Astrocyte of the spinal cord (primary cell): ENCODE results near the gene MAST4.

ENCODE experiments used
- DNase-seq: peaks from one replicate; pipeline ENCODE4 v3.0.0; 2011; ENCODE audit warnings: low read depth, low spot score
- H3K4me3 ChIP-seq: 2 replicates; pipeline ENCODE4 v1.5.1; 2011; ENCODE audit warnings: low read depth, mild to moderate bottlenecking, low read length, moderate library complexity
- CTCF ChIP-seq: IDR thresholded peaks from 2 replicates; pipeline ENCODE4 v1.5.1; 2012; ENCODE audit warnings: low read depth, mild to moderate bottlenecking, low read length, inconsistent platforms
- in situ Hi-C: cut with HindIII; loops from 2 replicates; pipeline ENCODE4 v1.10.0; 2017; ENCODE audit warnings: low sequenced_read_pairs

The MAST4 gene

DNA sequence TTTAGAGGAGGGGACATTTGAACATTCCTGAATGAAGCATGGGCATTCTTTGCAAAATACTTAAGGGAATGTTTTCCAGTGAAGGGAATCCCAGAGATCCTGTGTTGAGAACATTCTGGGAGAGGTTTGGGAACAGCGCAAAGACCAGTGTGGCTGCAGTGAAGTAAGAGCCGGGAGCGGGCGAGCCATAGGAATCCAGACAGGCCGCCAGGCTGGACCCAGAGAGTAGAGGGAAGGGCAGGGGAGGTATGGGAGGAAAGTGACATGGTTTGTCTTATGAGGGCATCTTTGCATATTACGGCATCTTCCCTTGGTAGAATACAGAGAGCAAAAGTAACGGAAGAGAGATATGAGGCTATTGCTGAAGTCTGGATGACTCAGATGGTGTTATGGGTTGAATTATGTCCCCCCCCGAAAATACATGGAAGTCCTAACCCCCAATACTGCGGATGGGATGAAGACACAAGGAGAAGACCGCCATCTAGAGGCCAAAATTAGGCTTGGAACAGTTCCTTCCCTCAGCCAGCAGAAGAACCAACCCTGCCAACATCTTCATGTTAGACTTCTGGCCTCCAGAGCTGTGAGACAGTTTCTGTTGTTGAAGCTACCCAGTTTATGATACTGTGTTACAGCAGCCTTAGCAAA is 268.2 kb downstream of the MAST4 start:
- TF ChIP-seq CTCF = peak; percentile 65
- in situ Hi-C loops = no loop called here
- peak; percentile 46 for DNase-seq
- H3K4me3 ChIP-seq = no peak overlapping the region

DNA sequence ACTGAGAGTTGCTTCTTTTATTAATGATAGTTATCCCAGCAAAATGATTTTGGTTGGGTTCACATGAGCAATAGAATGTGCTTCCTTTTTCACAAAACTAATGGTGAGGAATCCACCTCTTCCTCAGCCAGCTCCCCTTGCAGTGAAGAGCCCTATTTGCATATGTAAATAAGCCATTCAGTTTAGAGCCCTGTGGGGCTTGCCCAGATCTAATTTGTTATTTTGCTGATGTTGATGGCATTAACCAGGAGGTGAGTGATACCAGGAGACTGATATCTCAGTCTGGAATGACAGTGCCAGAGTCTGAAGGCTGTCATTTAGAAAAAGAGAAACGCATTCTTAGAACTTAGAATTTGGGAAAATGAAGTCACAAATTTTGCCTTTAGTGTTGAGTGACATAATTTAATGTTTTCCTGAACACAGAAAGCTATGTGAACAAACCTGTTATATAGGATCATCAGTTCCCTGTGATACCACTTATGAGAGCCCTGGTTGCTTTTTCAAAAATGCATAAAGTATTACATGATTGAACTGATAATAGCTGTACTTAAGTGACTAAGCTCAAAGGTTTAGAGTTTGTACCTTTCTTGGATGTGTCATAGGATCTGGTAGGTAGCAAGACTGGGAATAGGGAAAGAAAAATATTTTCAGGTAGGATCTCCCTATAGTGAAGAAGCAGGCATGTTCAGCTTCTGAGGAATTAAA is 271.6 kb downstream of the MAST4 start:
- TF ChIP-seq CTCF = no peak

DNA sequence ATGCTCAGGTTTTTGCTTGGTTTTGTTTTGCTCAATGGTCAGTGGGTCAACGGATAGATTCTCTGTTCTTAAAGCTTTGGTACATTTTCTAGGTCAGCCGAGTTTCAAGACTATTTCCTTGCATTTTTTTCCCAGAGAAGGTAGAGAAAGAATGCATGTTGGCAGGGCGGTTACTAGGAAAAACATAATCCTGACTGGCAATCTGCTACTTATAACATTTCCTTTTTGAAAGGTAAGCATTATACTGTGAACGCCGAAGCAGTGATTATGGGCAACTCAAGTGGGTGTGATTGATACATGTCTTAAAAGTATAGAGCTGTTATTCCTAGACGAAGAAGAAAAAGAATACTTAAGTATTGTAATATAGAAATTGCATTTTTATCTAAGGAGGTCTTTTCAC is 273.2 kb downstream of the MAST4 start:
- no peak for DNase-seq
- in situ Hi-C loops = no loop called here
- no peak overlapping the region for H3K4me3 ChIP-seq
- TF ChIP-seq CTCF = no peak

More for the DNA sequence above, 271.6 kb downstream of the MAST4 start:
- no peak for DNase-seq
- H3K4me3 ChIP-seq = no peak overlapping the region
- in situ Hi-C loops = no loop called here

GRCh38 chr5:66870708-66871107 is 274.5 kb downstream of the MAST4 start:
- in situ Hi-C loops = no loop called here
- H3K4me3 ChIP-seq = no peak overlapping the region
- DNase-seq = no peak
- TF ChIP-seq CTCF = no peak

- DNase-seq = no peak
- TF ChIP-seq CTCF = no peak
- in situ Hi-C loops = no loop called here
- H3K4me3 ChIP-seq = no peak overlapping the region
These were observed 275.5 kb downstream of the MAST4 start for GRCh38 chr5:66871651-66872050.

- TF ChIP-seq CTCF = no peak
- in situ Hi-C loops = no loop called here
- no peak overlapping the region for H3K4me3 ChIP-seq
- DNase-seq = no peak
These were observed 276.6 kb downstream of the MAST4 start for GRCh38 chr5:66872736-66873331.
